ENCODE data around the gene C1orf232.

The C1orf232 gene

GRCh38 chr1:26156285-26157038 lies 12.3 kb downstream of the C1orf232 start:
- no peak for DNase-seq

- DNase-seq: no peak
Observed at GRCh38 chr1:26155370-26156284, 13.1 kb downstream of the C1orf232 start.

DNA sequence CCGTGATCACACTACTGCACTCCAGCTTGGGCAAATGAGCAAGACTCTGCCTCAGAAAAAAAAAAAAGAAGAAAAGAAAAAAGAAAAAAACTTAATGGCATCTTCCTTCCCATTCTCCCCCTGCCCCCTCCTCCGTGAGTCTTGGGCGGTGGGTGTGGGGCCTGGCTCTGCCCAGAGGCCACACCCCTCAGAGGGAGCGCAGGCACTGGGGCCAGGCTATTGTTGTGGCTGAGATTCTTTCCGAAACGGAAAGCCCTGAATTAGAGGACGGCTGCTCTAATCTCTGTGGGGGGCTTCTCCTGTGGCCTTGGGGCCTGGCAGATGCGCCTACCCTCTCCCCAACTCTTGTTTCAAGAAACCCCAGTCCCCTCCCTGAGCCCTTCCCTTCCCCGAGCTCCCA lies 14.0 kb downstream of the C1orf232 start:
- DNase-seq: no peak

GRCh38 chr1:26153966-26154532 lies 14.7 kb downstream of the C1orf232 start:
- DNase-seq: no peak

DNA sequence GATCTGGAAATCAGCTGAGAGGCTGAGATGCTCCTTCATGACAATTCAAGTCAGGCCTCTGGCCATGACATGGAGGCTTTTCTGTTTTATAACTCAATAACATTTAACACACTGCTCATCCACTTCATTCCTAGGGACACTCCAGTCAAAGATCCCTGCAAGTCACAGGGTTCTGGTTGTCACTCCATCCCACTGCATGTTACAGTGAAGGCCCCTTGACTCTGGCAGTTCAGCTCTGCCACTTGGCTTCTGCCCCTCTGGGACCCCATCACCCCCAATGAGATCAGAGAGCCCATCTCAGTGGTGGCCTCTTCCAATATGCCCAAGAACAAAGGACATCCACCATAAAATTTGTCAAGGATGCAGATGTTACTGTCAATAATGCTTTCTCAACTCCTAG lies 19.9 kb downstream of the C1orf232 start:
- no peak for DNase-seq

GRCh38 chr1:26145960-26146294 lies 22.8 kb downstream of the C1orf232 start:
- DNase-seq: no peak

- peak; percentile 83 for DNase-seq
Observed at GRCh38 chr1:26145041-26145959, 23.5 kb downstream of the C1orf232 start.

GRCh38 chr1:26142159-26142558 lies 26.6 kb downstream of the C1orf232 start:
- DNase-seq: no peak

- DNase-seq: no peak
Observed at GRCh38 chr1:26138974-26139558, 29.7 kb downstream of the C1orf232 start.

GRCh38 chr1:26134466-26134865 lies 34.3 kb downstream of the C1orf232 start:
- no peak for DNase-seq

DNA sequence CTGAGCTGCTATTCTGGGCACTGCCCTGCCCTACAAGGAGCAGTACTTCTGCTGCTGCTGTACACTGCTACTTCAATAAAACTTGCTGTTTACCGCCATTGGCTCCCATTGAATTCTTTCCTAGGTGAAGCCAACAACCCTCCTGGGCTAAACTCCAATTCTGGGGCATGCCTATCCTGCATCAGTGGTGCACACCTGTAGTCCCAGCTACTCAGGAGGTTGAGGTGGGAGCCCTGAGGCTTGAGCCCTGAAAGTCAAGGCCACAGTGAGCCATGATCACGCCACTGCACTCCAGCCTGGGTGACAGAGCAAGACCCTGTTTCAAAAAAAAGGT lies 36.0 kb downstream of the C1orf232 start:
- DNase-seq: no peak

DNA sequence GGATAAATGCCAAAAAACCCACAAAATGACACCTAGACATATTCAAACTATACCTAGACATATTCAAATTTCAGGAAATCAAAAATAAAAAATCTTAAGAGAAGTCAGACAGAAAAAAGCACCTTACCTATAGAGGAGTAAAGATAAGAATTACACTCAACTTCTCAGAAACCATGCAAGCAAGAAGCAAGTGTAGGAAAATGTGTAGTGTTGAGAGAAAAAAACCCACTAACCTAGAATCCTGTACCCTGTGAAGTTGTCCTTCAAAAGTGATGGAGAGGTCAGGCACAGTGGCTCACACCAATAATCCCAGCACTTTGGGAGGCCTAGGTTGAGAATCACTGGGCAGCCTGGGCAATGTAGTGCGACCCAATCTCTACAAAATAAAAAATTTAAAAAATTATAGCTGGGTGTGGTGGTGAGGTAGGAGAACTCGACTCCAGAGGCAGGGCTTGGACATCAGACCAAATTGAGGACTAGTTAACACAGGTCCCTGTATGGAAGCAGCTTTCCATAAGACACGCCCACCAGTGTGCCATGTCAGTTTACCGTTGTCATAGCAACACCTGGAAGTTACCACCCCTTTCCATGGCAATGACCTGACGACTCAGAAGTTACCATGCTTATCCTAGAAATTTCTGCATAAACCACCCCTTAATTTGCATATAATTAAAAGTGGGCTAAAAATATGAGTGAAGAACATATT lies 36.5 kb downstream of the C1orf232 start:
- no peak for DNase-seq

- DNase-seq: no peak
Observed at GRCh38 chr1:26130695-26131094, 38.1 kb downstream of the C1orf232 start.

DNA sequence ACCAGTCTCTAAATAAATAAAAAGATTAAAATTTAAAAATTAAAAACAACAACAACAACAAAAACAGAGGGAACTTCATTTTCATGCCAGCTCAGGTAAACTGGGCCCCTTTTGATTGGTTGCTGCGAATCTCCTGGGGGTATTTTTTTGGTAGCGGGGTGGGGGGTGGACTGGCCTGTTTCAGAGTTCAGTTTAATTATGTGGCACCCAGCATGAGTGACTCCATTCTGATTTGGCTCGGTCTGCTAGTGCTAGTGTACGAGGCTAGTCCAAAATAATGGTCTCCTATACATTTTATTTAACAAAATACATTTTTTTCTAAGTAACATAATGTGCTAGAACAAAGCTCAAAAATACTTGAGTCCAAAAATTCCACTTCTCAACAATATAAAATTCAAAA lies 39.0 kb downstream of the C1orf232 start:
- DNase-seq: no peak

DNA sequence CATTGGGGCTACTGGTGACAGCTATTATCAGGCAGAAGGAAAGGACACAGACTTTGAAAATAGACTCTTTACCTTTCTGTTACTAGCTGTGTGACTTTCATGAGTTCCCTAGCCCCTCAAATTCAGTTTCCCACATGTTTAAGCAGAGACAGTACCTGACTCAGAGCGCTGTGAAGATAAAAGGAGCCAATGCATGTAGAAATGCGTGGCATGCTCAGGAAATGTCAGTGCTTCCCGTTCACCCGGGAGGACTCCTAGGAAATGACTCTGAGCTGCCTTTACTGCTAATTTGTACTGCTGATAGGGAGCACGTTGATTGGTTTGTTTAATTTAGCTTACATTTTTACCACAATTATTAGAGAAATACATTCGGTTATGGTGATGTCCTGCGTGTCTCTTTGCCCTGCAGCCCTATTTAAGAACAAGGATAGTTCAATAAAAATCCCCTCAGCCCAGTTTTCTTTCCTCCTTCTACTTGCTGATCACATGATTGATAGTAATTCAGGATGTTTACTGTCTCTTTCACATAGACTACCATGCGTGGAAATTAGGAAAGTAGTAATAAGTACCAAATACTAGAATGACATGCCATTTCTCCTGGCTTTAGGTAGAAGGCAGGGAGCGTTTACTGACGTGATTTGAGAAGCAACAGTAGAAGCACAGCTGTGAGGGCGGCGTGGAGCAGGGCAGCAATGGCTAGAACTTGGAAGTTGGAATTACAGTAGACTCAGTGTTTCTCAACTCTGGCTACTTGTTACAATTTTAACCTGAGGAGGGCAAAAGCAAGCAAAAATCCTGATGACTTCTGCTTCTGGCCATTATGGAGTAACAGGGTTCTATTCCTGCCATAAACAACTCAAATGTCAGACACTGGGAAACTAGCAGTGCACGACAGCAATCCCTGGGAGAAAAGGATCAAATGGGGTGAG lies 41.3 kb downstream of the C1orf232 start:
- DNase-seq: no peak

GRCh38 chr1:26126321-26127084 lies 42.3 kb downstream of the C1orf232 start:
- no peak for DNase-seq

GRCh38 chr1:26125946-26126320 lies 42.8 kb downstream of the C1orf232 start:
- no peak for DNase-seq

DNA sequence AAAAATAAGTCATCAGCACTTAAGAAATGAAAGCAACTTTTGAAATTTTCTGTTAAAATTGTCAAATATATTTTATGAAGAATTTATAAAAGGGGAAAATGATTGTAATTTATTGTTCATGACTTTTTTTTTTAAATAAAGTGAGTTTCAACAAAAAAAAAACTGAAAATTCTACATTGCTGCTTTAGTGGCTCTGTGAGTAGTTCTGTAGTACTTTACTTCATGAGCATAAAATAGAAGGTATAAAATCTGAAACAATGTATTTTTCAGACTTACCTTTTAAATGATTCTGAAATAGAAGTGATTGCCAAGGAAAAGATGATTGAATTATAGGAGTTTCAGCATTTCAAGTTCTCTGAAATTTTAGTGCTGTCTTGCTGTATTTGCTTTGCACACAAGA lies 43.4 kb downstream of the C1orf232 start:
- DNase-seq: no peak

GRCh38 chr1:26124418-26125331 lies 44.1 kb downstream of the C1orf232 start:
- DNase-seq: no peak
